PC-9 (cell line): Measurements from ENCODE around the gene TAF11. TPM values are rescaled to one million over a fixed set of nuclear protein-coding genes. Genes with fewer than 3 reads are reported as not detected.

Experiments used
- BruUV-seq: library from RNA; stranded (reverse); fragments of 400-500 nt; replicated peaks from 2 replicates; lab custom pipeline; 2021; lab: Mats Ljungman, UMichigan
- CTCF ChIA-PET: fragments of 300-600 bp; sonication (Branson Sonifier 250); formaldehyde crosslinking; loops from one replicate; lab custom pipeline; 2022; ENCODE audit warnings: antibody characterized with exemption; lab: Charles Lee
- POLR2A ChIA-PET: fragments of 300-600 bp; sonication (Branson Sonifier 250); formaldehyde crosslinking; loops from one replicate; lab custom pipeline; 2022; ENCODE audit warnings: antibody characterized with exemption; ENCODE audit not compliant: unreplicated experiment; lab: Charles Lee
- DNase-seq, 2 experiments: peaks; one replicate each; pipeline versions ENCODE4 v3.0.0 to v3.0.0-alpha.2; 2015 to 2022; ENCODE audit warnings: mixed read lengths in 1 of 2
- H2AFZ ChIP-seq: fragments of 200-600 bp; sonication (generic); 2 replicates; pipeline ENCODE4 v1.8.1; 2017; ENCODE audit warnings: antibody characterized with exemption
- H3F3A ChIP-seq: fragments of 200-600 bp; sonication (generic); 2 replicates; pipeline ENCODE4 v1.8.1; 2017; ENCODE audit warnings: antibody characterized with exemption, mild to moderate bottlenecking, low read depth; ENCODE audit not compliant: insufficient read depth
- H3K27ac ChIP-seq: fragments of 200-600 bp; sonication (generic); 2 replicates; pipeline ENCODE4 v1.6.1; 2016; ENCODE audit warnings: mixed run types
- H3K27me3 ChIP-seq: fragments of 200-600 bp; sonication (generic); 2 replicates; pipeline ENCODE4 v1.6.1; 2016; ENCODE audit warnings: low read depth, mixed run types; ENCODE audit not compliant: insufficient read depth
- H3K36me3 ChIP-seq: fragments of 200-600 bp; sonication (generic); 2 replicates; pipeline ENCODE4 v1.6.1; 2016; ENCODE audit warnings: low read depth, mixed run types
- H3K4me1 ChIP-seq: fragments of 200-600 bp; sonication (generic); replicated peaks from 2 replicates; pipeline ENCODE4 v1.6.1; 2016; ENCODE audit warnings: mixed run types; ENCODE audit not compliant: insufficient read depth
- H3K4me2 ChIP-seq: fragments of 200-600 bp; sonication (generic); 2 replicates; pipeline ENCODE4 v1.6.1; 2017; ENCODE audit warnings: mixed run types
- H3K4me3 ChIP-seq: fragments of 200-600 bp; sonication (generic); 2 replicates; pipeline ENCODE4 v1.6.1; 2016; ENCODE audit warnings: mixed run types
- H3K79me2 ChIP-seq: fragments of 200-600 bp; sonication (generic); 2 replicates; pipeline ENCODE4 v1.6.1; 2017; ENCODE audit warnings: low read depth, mixed run types
- H3K9me2 ChIP-seq: fragments of 200-600 bp; sonication (generic); 2 replicates; pipeline ENCODE4 v1.8.1; 2017; ENCODE audit warnings: mild to moderate bottlenecking; ENCODE audit not compliant: insufficient read depth
- H3K9me3 ChIP-seq: fragments of 200-600 bp; sonication (generic); 2 replicates; pipeline ENCODE4 v1.8.1; 2016; ENCODE audit warnings: low read depth; ENCODE audit not compliant: insufficient read depth
- H4K20me1 ChIP-seq: fragments of 200-600 bp; sonication (generic); 2 replicates; pipeline ENCODE4 v1.8.1; 2017; ENCODE audit not compliant: insufficient read depth
- EZH2 ChIP-seq: fragments of 200-600 bp; sonication (generic); IDR thresholded peaks from 2 replicates; pipeline ENCODE4 v1.8.0; 2017; ENCODE audit warnings: antibody characterized with exemption, low read depth
- intact Hi-C: fragments of 100-400 bp; cut with micrococcal nuclease; formaldehyde crosslinking; loops from one replicate; pipeline ENCODE4 v1.10.0; 2022; ENCODE audit not compliant: unreplicated experiment
- total RNA-seq: library from RNA; stranded (reverse); gene quantifications from 2 replicates; pipeline ENCODE4 v1.2.3, GENCODE V29; 2021
- TF ChIP-seq, protein P1 (sequence below): fragments of 200-600 bp; sonication (generic); conservative IDR thresholded peaks from 2 replicates; pipeline ENCODE4 v1.6.1; 2017; ENCODE audit warnings: mixed run types, antibody characterized with exemption, mild to moderate bottlenecking, moderate library complexity

TAF11 gene
- total RNA-seq, 1 experiment from 2014 or later: 27.2 TPM

DNA sequence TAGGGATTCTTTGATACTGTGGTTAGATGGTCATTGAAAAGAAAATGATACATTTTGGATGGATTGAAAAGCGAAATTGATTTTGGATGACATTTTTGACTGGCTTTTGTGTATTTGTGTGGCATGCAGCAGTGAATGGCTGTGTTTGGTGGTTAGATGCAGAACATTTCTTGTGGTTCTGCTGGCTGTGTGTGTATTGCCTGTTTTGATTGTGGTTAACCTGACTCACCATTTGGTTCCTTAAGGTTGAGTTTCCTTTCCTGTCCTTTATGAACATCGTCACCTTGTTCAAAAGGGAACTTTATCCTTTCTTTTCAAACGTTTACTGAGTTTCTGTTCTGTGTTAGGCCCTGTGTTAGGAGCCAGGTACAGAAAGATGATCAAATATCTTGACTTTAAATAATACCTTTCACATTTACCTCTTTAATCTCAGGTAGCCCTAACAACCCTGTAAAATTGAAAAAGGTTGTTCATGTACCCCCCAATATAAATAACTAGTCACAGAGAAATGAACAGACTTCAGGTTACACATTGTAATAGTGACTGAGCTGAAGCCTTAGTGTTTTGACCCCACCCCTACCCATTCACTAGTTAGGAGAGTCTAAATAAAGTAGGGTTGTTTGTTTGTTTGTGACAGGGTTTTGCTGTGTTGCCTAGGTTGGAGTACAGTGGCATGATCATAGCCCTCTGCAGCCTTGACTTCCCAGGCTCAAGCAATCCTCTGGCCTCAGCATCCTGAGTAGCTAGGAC, 25.0 kb upstream of the TAF11 start:
- Histone ChIP-seq H3K4me1 (peaks cover 23% of the 10 kb centered on the region), H3K4me3 (no peak overlapping the region), H3K79me2 (peaks cover 67% of the 10 kb centered on the region), H3K27me3 (no peaks in the 10 kb centered on the region), H3K27ac (peak overlapping the region; percentile 44), H3K36me3 (no peaks in the 10 kb centered on the region), H2AFZ (no peak overlapping the region), H4K20me1 (peaks cover 29% of the 10 kb centered on the region), H3F3A (peaks cover 20% of the 10 kb centered on the region; the same call in 1 of the 2 replicates), H3K9me3 (no peaks in the 10 kb centered on the region), H3K4me2 (peak overlapping the region; percentile 27), H3K9me2 (no peaks in the 10 kb centered on the region)
- DNase-seq: peak in 1 of 2 experiments; percentile 66
- BruUV-seq: no TSS peak
- no peak for TF ChIP-seq EZH2
- TF ChIP-seq, protein P1, sequence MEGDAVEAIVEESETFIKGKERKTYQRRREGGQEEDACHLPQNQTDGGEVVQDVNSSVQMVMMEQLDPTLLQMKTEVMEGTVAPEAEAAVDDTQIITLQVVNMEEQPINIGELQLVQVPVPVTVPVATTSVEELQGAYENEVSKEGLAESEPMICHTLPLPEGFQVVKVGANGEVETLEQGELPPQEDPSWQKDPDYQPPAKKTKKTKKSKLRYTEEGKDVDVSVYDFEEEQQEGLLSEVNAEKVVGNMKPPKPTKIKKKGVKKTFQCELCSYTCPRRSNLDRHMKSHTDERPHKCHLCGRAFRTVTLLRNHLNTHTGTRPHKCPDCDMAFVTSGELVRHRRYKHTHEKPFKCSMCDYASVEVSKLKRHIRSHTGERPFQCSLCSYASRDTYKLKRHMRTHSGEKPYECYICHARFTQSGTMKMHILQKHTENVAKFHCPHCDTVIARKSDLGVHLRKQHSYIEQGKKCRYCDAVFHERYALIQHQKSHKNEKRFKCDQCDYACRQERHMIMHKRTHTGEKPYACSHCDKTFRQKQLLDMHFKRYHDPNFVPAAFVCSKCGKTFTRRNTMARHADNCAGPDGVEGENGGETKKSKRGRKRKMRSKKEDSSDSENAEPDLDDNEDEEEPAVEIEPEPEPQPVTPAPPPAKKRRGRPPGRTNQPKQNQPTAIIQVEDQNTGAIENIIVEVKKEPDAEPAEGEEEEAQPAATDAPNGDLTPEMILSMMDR: no peak
- intact Hi-C loops: no loop called here
- CTCF ChIA-PET: no interaction called here
- POLR2A ChIA-PET: no interaction called here

DNA sequence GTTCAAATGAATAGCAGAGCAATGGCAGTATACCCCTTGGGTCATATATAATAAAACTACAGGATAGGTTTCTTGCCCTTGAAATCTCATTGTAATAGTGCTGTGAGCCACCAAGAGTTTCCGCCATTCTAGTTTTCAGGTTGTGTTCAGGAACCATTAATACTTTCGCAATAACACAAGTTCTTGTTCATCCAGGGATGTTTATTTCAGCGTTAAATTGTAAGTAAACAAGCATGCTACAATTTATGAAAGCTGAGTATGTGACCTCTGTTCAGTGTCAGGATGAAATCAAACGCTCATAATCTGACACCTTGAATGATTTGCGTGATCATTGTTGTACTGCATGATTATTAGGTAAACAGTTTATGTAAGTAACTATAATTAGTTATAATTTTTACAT, 24.0 kb upstream of the TAF11 start:
- ChIA-PET CTCF (no interaction called here), POLR2A (no interaction called here)
- Histone ChIP-seq H3K4me1 (peaks cover 23% of the 10 kb centered on the region), H2AFZ (no peak overlapping the region), H3K36me3 (no peaks in the 10 kb centered on the region), H3F3A (peaks cover 20% of the 10 kb centered on the region; the same call in 1 of the 2 replicates), H3K27ac (no peak overlapping the region), H3K27me3 (no peaks in the 10 kb centered on the region), H3K79me2 (peaks cover 73% of the 10 kb centered on the region), H3K4me3 (no peak overlapping the region), H3K9me2 (no peaks in the 10 kb centered on the region), H3K4me2 (peak overlapping the region; percentile 5; the same call in 1 of the 2 replicates), H4K20me1 (peaks cover 27% of the 10 kb centered on the region), H3K9me3 (no peaks in the 10 kb centered on the region)
- peak in 1 of 2 experiments; percentile 60 for DNase-seq
- intact Hi-C loops: no loop called here
- TF ChIP-seq, protein P1: no peak
- no peak for TF ChIP-seq EZH2
- BruUV-seq: no TSS peak

- Histone ChIP-seq H4K20me1 (peaks cover 18% of the 10 kb centered on the region), H3K79me2 (peaks cover 66% of the 10 kb centered on the region), H3K4me3 (no peak overlapping the region), H3K4me1 (peaks cover 23% of the 10 kb centered on the region), H3K9me3 (no peaks in the 10 kb centered on the region), H3K27ac (no peak overlapping the region), H3K36me3 (no peaks in the 10 kb centered on the region), H3K27me3 (no peaks in the 10 kb centered on the region), H3F3A (peaks cover 20% of the 10 kb centered on the region; the same call in 1 of the 2 replicates), H3K9me2 (no peaks in the 10 kb centered on the region), H2AFZ (no peak overlapping the region), H3K4me2 (no peak overlapping the region)
- CTCF ChIA-PET: no interaction called here
- no TSS peak for BruUV-seq
- no peak for TF ChIP-seq EZH2
- TF ChIP-seq, protein P1: no peak
- intact Hi-C loops: no loop called here
- POLR2A ChIA-PET: no interaction called here
- no peak for DNase-seq
These were observed 21.6 kb upstream of the TAF11 start for GRCh38 chr6:34909320-34909883.
